SK-MEL-5 (cell line): ENCODE results near the gene ITLN1. TPM values are rescaled to one million over a fixed set of nuclear protein-coding genes. Genes with fewer than 3 reads are reported as not detected.
"Not testable (repeated sequence)": the region's sequence is repeated elsewhere in the genome, so short reads cannot be mapped to it uniquely, and the experiment has no call there.

ENCODE experiments used
- DNase-seq: peaks from one replicate; pipeline ENCODE4 v3.0.0-alpha.2; 2016; ENCODE audit warnings: low read depth, low spot score
- in situ Hi-C: cut with HindIII; loops from 2 replicates; pipeline ENCODE4 v1.10.0; 2016; ENCODE audit warnings: low sequenced_read_pairs, high pct_unique_total_duplicates, low pct_unique_long_range_greater_than_20kb
- polyA plus RNA-seq, 2 experiments: library from polyadenylated mRNA; depleted of rRNA; stranded (reverse); fragments of >200 nt; gene quantifications; 2 replicates each; pipeline ENCODE4 v1.2.3, GENCODE V29; 2015
- total RNA-seq: library from RNA; depleted of rRNA; stranded (reverse); fragments of >200 nt; shearing (Covaris generic); gene quantifications from 2 replicates; pipeline ENCODE4 v1.2.3, GENCODE V29; 2014; rRNA removed

ITLN1 gene
- total RNA-seq: not detected in 2 replicates
- polyA plus RNA-seq (2015; cell fraction: cytosol; rRNA removed): not detected in 2 replicates
- polyA plus RNA-seq (2015; cell fraction: nucleus; rRNA removed): not detected in 2 replicates

GRCh38 chr1:160885042-160885441, at the start of gene ITLN1:
ITLN1 (minus strand) TSS chr1:160885180; CDS start chr1:160884877, 303 bp downstream.
- in situ Hi-C loops: no loop called here

GRCh38 chr1:160933305-160933704, 48.3 kb upstream of the ITLN1 start:
- DNase-seq, in situ Hi-C loops: not testable (repeated sequence)

More at GRCh38 chr1:160885042-160885441, at the start of gene ITLN1:
- no peak for DNase-seq

- in situ Hi-C loops: no loop called here
- DNase-seq: peak; percentile 74
These were observed 40.8 kb upstream of the ITLN1 start for GRCh38 chr1:160925652-160926244.

- peak; percentile 53 for DNase-seq
- in situ Hi-C loops: no loop called here
These were observed 40.0 kb upstream of the ITLN1 start for GRCh38 chr1:160924791-160925651.

GRCh38 chr1:160916666-160917065, 31.7 kb upstream of the ITLN1 start:
- no peak for DNase-seq
- in situ Hi-C loops: no loop called here

- DNase-seq, in situ Hi-C loops: not testable (repeated sequence)
These were observed 28.2 kb upstream of the ITLN1 start for GRCh38 chr1:160913229-160913628.

- in situ Hi-C loops: no loop called here
- no peak for DNase-seq
These were observed 26.9 kb upstream of the ITLN1 start for GRCh38 chr1:160911925-160912324.

- in situ Hi-C loops: no loop called here
These were observed 26.5 kb upstream of the ITLN1 start for GRCh38 chr1:160911441-160911840.

GRCh38 chr1:160910170-160910750, 25.3 kb upstream of the ITLN1 start:
- no peak for DNase-seq
- in situ Hi-C loops: no loop called here

More at GRCh38 chr1:160911441-160911840, 26.5 kb upstream of the ITLN1 start:
- DNase-seq: peak; percentile 4

GRCh38 chr1:160907976-160908375, 23.0 kb upstream of the ITLN1 start:
- in situ Hi-C loops: no loop called here
- no peak for DNase-seq

GRCh38 chr1:160905617-160905989, 20.6 kb upstream of the ITLN1 start:
- DNase-seq: no peak

GRCh38 chr1:160904783-160905616, 20.0 kb upstream of the ITLN1 start:
- DNase-seq: no peak
- in situ Hi-C loops: no loop called here

More at GRCh38 chr1:160905617-160905989, 20.6 kb upstream of the ITLN1 start:
- in situ Hi-C loops: no loop called here

GRCh38 chr1:160902251-160902650, 17.3 kb upstream of the ITLN1 start:
- in situ Hi-C loops, DNase-seq: not testable (repeated sequence)

GRCh38 chr1:160901768-160902167, 16.8 kb upstream of the ITLN1 start:
- no peak for DNase-seq
- in situ Hi-C loops: no loop called here

GRCh38 chr1:160900683-160901082, 15.7 kb upstream of the ITLN1 start:
- in situ Hi-C loops, DNase-seq: not testable (repeated sequence)

GRCh38 chr1:160894368-160895135, 9.6 kb upstream of the ITLN1 start:
- in situ Hi-C loops, DNase-seq: not testable (repeated sequence)

- in situ Hi-C loops: no loop called here
- no peak for DNase-seq
These were observed 6.5 kb upstream of the ITLN1 start for GRCh38 chr1:160891474-160891873.
